Neural progenitor cell (in vitro differentiated cells): ENCODE measurements around the gene CDK13.

Experiments
- CTCF ChIP-seq: fragments of 200-600 bp; sonication (generic); IDR thresholded peaks from 2 replicates; pipeline ENCODE4 v1.5.1; 2017; ENCODE audit warnings: antibody characterized with exemption, mild to moderate bottlenecking
- EZH2 ChIP-seq: fragments of 200-600 bp; sonication (generic); IDR thresholded peaks from 2 replicates; pipeline ENCODE4 v1.6.1; 2017; ENCODE audit warnings: antibody characterized with exemption, mild to moderate bottlenecking, moderate library complexity

DNA sequence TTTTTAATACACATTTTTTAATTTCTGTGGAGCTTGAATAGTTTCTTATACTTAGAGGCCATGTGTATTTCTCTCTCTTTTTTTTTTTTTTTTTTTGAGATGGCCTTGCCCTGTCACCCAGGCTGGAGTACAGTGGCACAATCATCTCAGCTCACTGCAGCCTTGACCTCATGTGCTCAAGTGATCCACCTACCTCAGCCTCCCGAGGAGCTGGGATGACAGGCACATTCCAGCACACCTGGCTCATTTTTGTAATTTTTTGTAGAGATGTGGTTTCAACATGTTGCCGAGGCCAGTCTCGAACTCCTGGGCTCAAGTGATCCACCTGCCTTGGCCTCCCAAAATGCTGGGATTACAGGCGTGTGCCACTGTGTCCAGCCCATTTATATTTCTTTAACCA, 64.3 kb downstream of the CDK13 start:
- TF ChIP-seq CTCF: no peak
- no peak for TF ChIP-seq EZH2
